ENCODE results near the gene OR52L1.
"Not testable (repeated sequence)": the region's sequence is repeated elsewhere in the genome, so short reads cannot be mapped to it uniquely, and the experiment has no call there.

Gene OR52L1

DNA sequence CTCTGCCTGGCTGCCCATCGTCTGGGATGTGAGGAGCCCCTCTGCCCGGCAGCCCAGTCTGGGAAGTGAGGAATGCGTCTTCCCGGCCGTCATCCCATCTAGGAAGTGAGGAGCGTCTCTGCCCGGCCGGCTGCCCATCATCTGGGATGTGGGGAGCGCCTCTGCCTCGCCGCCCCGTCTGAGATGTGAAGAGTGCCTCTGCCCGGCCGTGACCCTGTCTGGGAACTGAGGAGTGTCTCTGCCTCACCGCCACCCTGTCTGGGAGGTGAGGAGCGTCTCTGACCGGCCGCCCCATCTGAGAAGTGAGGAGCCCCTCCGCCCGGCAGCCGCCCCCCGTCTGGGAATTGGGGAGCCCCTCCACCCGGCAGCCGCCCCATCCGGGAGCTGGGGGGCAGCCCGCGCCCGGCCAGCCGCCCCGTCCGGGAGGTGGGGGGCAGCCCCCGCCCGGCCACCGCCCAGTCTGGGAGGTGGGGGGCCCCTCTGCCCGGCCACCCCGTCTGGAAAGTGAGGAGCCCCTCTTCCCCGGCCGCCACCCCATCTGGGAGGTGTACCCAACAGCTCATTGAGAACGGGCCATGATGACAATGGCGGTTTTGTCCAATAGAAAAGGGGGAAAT is 26.0 kb downstream of the OR52L1 start:
- in situ Hi-C loops (cut with HindIII; ENCODE audit: low pct_ligation_motif_present, low pct_unique_long_range_greater_than_20kb, low sequenced_read_pairs) = not testable (repeated sequence)

DNA sequence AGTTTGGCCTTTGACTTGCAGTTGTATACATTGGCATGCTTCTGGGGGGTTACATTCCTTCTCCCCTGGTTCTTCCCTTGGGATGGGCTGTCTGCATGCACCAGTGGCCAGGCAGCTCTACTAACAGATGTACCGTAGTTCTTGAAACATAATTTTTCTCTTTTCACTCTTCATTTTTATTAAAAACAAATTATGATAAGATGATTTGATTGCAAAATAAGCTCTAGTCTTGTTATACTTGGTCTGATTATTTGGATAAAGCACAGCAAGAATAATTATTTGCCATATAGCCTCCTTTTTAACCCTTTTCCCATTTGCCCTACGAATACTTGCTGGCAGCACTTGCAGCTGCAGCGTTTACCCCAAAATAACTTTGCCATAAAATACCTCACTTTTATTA is 31.2 kb downstream of the OR52L1 start:
- no peak for DNase-seq
- in situ Hi-C loops (cut with HindIII; ENCODE audit: low pct_ligation_motif_present, low pct_unique_long_range_greater_than_20kb, low sequenced_read_pairs) = no loop called here

More for the DNA sequence above, 26.0 kb downstream of the OR52L1 start:
- not testable (repeated sequence) for DNase-seq

GRCh38 chr11:5941951-5942350 is 44.8 kb downstream of the OR52L1 start, which contains the start of gene OR56A3:
OR56A3 (plus strand) TSS chr11:5942251; CDS start chr11:5947347, 5,096 bp downstream.
- no peak for DNase-seq
- in situ Hi-C loops (cut with HindIII; ENCODE audit: low pct_ligation_motif_present, low pct_unique_long_range_greater_than_20kb, low sequenced_read_pairs) = no loop called here

GRCh38 chr11:5940748-5941147 is 46.0 kb downstream of the OR52L1 start:
- no peak for DNase-seq
- in situ Hi-C loops (cut with HindIII; ENCODE audit: low pct_ligation_motif_present, low pct_unique_long_range_greater_than_20kb, low sequenced_read_pairs) = no loop called here

DNA sequence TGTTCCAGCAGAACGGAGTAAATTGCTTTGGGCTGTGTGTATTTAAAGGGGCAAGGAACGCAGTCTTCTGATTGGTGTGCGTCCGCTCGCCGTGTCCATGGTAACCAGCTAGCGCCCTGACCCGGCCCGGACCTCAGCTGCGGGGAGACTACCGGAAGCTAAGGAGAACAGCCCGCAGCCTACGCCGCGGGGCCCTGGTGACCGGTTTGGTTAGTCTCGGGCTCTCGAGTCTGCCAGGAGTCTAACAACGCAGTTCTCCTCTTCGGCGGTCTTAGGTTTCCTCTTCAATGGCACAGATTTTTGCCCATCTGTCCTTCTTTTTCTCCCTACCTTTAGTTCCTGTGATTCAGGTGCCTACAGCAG is 48.2 kb downstream of the OR52L1 start:
- no peak for DNase-seq
- in situ Hi-C loops (cut with HindIII; ENCODE audit: low pct_ligation_motif_present, low pct_unique_long_range_greater_than_20kb, low sequenced_read_pairs) = no loop called here

GRCh38 chr11:5937868-5938602 is 48.8 kb downstream of the OR52L1 start:
- in situ Hi-C loops (cut with HindIII; ENCODE audit: low pct_ligation_motif_present, low pct_unique_long_range_greater_than_20kb, low sequenced_read_pairs) = no loop called here
- no peak for DNase-seq
